Skeletal muscle tissue (tissue), 4 donors: Measurements from ENCODE around the gene EFEMP1. TPM values are rescaled to one million over a fixed set of nuclear protein-coding genes. Genes with fewer than 3 reads are reported as not detected.

ENCODE experiments used
- H3K27ac ChIP-seq: one replicate; pipeline ENCODE4 v1.7.0; 2013; ENCODE audit warnings: mild to moderate bottlenecking, low read depth, low read length, inconsistent platforms
- H3K27me3 ChIP-seq, 3 donors: one replicate each; pipeline ENCODE4 v1.7.0; 2013; ENCODE audit warnings: low read length in 3 of 3; ENCODE audit not compliant: control insufficient read depth in 3 of 3, insufficient read depth in 3 of 3
- H3K36me3 ChIP-seq, 3 donors: one replicate each; pipeline ENCODE4 v1.7.0; 2013; ENCODE audit warnings: low read length in 3 of 3; ENCODE audit not compliant: control insufficient read depth in 3 of 3, insufficient read depth in 3 of 3
- H3K4me1 ChIP-seq, 3 donors: one replicate each; pipeline ENCODE4 v1.7.0; 2013; ENCODE audit warnings: low read length in 3 of 3, mild to moderate bottlenecking in 3 of 3; ENCODE audit not compliant: control insufficient read depth in 3 of 3, insufficient read depth in 3 of 3
- H3K4me3 ChIP-seq, 3 donors: one replicate each; pipeline ENCODE4 v1.7.0; 2013; ENCODE audit warnings: low read length in 3 of 3
- H3K9ac ChIP-seq, 3 donors: one replicate each; pipeline ENCODE4 v1.7.0; 2013; ENCODE audit warnings: low read length in 3 of 3, mild to moderate bottlenecking in 3 of 3, moderate library complexity in 2 of 3, low read depth in 1 of 3
- H3K9me3 ChIP-seq, 3 donors: one replicate each; pipeline ENCODE4 v1.7.0; 2013; ENCODE audit warnings: low read length in 3 of 3; ENCODE audit not compliant: control insufficient read depth in 3 of 3
- total RNA-seq: library from RNA; depleted of rRNA; stranded (reverse); fragments of >200 nt; gene quantifications from one replicate; pipeline ENCODE4 v1.2.3, GENCODE V29; 2014
- donor health status: Osteomylitis.

The EFEMP1 gene, protein sequence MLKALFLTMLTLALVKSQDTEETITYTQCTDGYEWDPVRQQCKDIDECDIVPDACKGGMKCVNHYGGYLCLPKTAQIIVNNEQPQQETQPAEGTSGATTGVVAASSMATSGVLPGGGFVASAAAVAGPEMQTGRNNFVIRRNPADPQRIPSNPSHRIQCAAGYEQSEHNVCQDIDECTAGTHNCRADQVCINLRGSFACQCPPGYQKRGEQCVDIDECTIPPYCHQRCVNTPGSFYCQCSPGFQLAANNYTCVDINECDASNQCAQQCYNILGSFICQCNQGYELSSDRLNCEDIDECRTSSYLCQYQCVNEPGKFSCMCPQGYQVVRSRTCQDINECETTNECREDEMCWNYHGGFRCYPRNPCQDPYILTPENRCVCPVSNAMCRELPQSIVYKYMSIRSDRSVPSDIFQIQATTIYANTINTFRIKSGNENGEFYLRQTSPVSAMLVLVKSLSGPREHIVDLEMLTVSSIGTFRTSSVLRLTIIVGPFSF
- 18.3 TPM for total RNA-seq

DNA sequence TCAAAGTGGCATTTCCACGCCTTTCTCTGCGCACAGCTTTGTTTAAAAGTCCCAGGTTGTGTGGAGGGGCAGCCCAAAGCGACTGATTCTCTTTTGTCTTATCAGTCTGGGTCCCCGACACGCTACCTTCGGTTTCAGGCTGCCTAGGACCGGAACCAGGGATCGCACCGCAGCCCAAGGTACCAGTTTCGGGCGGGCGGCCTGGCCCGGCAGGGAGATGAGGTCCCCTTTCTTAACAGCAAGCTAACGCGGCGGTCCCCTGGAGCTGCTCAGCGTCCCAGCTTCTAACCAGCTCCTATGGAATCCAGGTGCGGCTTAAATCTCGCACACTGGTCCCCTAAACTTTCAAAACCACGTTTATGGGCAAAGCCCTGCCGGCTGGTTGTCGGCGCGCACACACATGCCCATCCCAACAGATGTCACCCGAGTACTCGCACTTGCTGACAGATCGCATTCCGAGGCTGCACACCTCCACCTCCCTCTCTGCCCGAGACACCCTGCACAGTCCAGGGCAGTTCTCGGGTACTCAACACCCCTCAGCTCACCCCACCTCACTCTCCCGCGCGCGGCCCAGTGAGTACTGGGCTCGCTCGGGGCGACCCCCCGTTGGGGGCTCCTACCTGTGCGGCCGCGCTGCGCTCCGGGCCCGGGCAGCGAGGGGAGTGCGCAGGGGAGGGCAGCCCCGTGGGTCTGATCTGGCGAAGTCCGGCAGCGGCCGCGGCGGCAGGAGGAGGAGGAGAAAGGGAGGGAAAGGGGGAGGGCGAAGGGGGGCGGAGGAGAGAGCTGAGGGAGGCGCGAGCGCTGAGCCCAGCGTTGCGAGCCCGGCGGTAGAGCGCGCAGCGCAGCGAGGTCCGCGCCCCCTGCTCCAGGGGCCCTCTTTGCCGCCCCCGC is at the start of gene EFEMP1:
TSS of gene EFEMP1 (minus strand) at position 692 of the 891 bp plus-strand sequence. CDS start 1,342 bp downstream, outside the sequence.
- no peak within 1 kb of the TSS for H3K27ac ChIP-seq

DNA sequence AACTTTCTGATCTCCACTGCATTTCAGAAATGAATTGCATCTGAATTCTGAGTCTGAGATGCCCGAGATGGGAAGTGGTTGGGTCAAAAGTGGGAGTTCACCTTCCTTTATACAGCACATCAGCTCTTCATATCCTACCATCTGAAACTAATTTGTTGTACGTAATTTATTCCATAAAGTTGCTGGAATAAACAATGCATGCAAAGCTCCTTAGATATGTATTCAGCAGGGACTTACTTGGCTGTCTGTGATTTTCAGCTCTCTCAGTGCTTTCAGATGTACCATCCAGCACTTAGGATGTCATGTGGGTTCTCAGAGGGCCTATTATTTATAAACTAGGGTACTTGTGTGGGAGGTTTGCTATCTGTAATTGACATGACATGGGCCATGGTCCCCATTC is 46.9 kb upstream of the EFEMP1 start:
- Histone ChIP-seq H3K27ac (no peak overlapping the region), H3K36me3 (no peaks in the 10 kb centered on the region), H3K9me3 (no peaks in the 10 kb centered on the region), H3K4me1 (peaks cover 0 to 4% (median 3%) of the 10 kb centered on the region in 3 donors), H3K27me3 (no peaks in the 10 kb centered on the region), H3K9ac (no peak overlapping the region), H3K4me3 (no peak overlapping the region)

More for the DNA sequence above, at the start of gene EFEMP1:
- Histone ChIP-seq H3K27me3 (peaks cover 21 to 34% (median 26%) of the 10 kb centered on the region in 3 donors), H3K36me3 (no peaks in the 10 kb centered on the region), H3K4me1 (peaks cover 3 to 13% (median 5%) of the 10 kb centered on the region in 3 donors), H3K9ac (peak within 1 kb of the TSS; percentile 46 to 59 (median 54)), H3K9me3 (no peaks in the 10 kb centered on the region), H3K4me3 (peak within 1 kb of the TSS; percentile 62 to 73 (median 64))

- Histone ChIP-seq H3K4me1 (peaks cover 0 to 5% (median 4%) of the 10 kb centered on the region in 3 donors), H3K27ac (no peak overlapping the region), H3K27me3 (no peaks in the 10 kb centered on the region), H3K9ac (no peak overlapping the region), H3K9me3 (no peaks in the 10 kb centered on the region), H3K4me3 (no peak overlapping the region), H3K36me3 (no peaks in the 10 kb centered on the region)
Observed at GRCh38 chr2:55968941-55969340, 45.4 kb upstream of the EFEMP1 start.

DNA sequence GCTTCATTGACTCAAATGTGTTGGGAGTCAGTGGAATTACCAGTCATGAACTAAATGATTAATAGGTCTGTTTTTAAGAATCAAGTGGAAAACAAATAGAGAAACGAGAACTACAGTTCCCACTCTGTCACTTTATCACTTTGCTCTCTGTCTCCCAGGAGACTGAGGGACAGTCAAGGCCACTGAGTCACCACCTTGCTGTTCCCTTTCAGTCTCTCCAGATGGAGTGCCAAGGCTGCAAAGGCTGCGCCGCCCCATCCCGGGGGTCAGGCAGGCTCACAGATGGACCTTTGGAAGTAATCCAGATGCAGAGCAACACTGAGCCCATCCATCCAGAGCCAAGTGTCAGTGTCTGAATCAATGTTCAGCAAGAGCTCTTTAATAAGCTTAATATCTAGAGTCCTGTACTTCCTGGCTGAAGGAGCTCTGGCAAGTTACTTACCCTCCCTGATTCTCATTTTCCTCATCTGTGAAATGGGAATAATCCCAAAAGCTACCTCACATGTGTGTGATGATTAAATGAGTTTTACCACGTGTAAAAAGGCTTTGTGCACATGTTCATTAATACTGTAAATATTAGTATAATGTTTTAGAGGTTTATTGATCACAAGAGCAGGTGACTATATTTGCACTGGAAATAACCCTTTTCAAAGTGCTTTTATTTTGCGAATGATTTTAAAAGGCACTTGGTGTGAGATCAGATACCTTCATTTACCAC is 43.0 kb upstream of the EFEMP1 start:
- H3K4me1 ChIP-seq, result peaks cover 0 to 5% (median 4%) of the 10 kb centered on the region in 3 donors
- no peak overlapping the region for H3K9ac ChIP-seq
- no peaks in the 10 kb centered on the region for H3K27me3 ChIP-seq
- H3K4me3 ChIP-seq, result no peak overlapping the region
- no peak overlapping the region for H3K27ac ChIP-seq
- no peaks in the 10 kb centered on the region for H3K9me3 ChIP-seq
- no peaks in the 10 kb centered on the region for H3K36me3 ChIP-seq

GRCh38 chr2:55965966-55966365 is 42.4 kb upstream of the EFEMP1 start:
- Histone ChIP-seq H3K36me3 (no peaks in the 10 kb centered on the region), H3K27ac (no peak overlapping the region), H3K4me3 (no peak overlapping the region), H3K9me3 (no peaks in the 10 kb centered on the region), H3K9ac (no peak overlapping the region), H3K27me3 (no peaks in the 10 kb centered on the region), H3K4me1 (peaks cover 0 to 5% (median 4%) of the 10 kb centered on the region in 3 donors)

DNA sequence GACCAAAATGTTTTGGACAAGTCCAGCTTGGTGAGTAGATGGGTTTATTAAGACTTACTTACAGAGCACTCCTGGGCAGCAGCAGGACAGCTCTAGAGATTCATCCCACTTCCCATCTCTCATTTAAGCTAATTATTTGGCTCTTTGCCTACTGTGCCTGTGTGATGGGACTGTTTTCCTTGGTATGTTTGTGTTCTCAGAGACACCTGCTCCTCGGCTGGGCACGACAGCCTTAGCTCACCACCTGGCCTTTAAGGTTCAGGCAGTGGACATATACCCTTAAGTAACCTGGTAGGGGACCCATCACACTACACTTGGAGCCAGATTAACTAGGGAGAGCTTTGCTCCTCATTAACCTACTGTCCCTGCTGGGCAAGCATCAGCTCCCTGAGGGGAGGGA is 41.7 kb upstream of the EFEMP1 start:
- no peaks in the 10 kb centered on the region for H3K36me3 ChIP-seq
- peaks cover 0 to 5% (median 4%) of the 10 kb centered on the region in 3 donors for H3K4me1 ChIP-seq
- H3K4me3 ChIP-seq, result no peak overlapping the region
- H3K27ac ChIP-seq, result no peak overlapping the region
- no peaks in the 10 kb centered on the region for H3K27me3 ChIP-seq
- no peak overlapping the region for H3K9ac ChIP-seq
- H3K9me3 ChIP-seq, result no peaks in the 10 kb centered on the region

DNA sequence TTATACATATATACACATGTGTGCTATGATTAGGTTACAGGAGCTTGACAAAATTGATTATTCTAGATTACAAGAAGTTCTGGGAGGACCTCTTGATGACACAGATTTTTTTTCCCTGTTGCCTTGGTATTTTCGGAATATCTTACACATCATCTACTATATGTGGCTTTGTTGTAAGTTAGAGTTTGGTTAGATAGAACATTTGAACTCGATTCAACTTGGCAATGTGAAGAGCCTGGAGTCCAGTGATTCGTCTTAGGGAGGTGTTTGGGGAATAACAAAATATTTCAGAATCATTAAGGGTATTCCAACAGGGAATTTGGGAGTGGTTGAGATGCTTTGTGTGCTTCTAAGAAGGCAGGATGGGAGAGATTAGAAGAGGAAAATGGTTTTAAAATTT is 39.3 kb upstream of the EFEMP1 start:
- Histone ChIP-seq H3K36me3 (no peaks in the 10 kb centered on the region), H3K27ac (no peak overlapping the region), H3K27me3 (no peaks in the 10 kb centered on the region), H3K9ac (no peak overlapping the region), H3K9me3 (no peaks in the 10 kb centered on the region), H3K4me3 (no peak overlapping the region), H3K4me1 (peaks cover 4 to 5% (median 4%) of the 10 kb centered on the region in 3 donors)

GRCh38 chr2:55961318-55961911 is 37.8 kb upstream of the EFEMP1 start:
- Histone ChIP-seq H3K27ac (no peak overlapping the region), H3K36me3 (no peaks in the 10 kb centered on the region), H3K27me3 (no peaks in the 10 kb centered on the region), H3K9ac (no peak overlapping the region), H3K4me3 (no peak overlapping the region), H3K9me3 (no peaks in the 10 kb centered on the region), H3K4me1 (peaks cover 4 to 5% (median 4%) of the 10 kb centered on the region in 3 donors)

DNA sequence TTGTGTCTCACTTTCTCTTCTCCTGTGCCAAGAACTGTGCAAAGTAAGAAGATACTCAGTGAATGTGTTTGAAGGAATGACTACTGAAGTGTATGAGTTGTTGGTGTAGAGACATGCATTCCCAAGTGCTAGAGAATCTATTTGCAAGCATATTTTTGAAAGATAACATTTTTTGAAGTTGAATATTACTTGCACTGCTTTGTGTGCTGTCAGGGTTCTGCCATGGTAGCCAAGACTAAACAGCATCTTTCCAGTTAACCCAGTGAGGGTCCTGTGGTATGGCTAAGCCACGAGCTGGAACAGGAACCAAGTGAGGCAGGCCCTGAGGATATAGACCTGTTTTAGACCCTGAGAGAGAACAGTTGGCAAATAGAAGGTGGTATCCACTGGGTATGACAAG is 35.2 kb upstream of the EFEMP1 start:
- no peak overlapping the region for H3K9ac ChIP-seq

More for the DNA sequence above, 35.2 kb upstream of the EFEMP1 start:
- H3K4me1 ChIP-seq, result peaks cover 0 to 4% (median 0%) of the 10 kb centered on the region in 3 donors
- H3K27me3 ChIP-seq, result no peaks in the 10 kb centered on the region
- no peaks in the 10 kb centered on the region for H3K9me3 ChIP-seq
- H3K4me3 ChIP-seq, result no peak overlapping the region
- no peak overlapping the region for H3K27ac ChIP-seq
- H3K36me3 ChIP-seq, result no peaks in the 10 kb centered on the region
